NCI-H69 (cell line): ENCODE results near the gene EEPD1.
A peak's percentile ranks its signal among the peaks of the same experiment; 100 is the strongest.

ENCODE experiments used
- DNase-seq: peaks from one replicate; lab custom pipeline; 2025; lab: John Stamatoyannopoulos, UW

Gene EEPD1

DNA sequence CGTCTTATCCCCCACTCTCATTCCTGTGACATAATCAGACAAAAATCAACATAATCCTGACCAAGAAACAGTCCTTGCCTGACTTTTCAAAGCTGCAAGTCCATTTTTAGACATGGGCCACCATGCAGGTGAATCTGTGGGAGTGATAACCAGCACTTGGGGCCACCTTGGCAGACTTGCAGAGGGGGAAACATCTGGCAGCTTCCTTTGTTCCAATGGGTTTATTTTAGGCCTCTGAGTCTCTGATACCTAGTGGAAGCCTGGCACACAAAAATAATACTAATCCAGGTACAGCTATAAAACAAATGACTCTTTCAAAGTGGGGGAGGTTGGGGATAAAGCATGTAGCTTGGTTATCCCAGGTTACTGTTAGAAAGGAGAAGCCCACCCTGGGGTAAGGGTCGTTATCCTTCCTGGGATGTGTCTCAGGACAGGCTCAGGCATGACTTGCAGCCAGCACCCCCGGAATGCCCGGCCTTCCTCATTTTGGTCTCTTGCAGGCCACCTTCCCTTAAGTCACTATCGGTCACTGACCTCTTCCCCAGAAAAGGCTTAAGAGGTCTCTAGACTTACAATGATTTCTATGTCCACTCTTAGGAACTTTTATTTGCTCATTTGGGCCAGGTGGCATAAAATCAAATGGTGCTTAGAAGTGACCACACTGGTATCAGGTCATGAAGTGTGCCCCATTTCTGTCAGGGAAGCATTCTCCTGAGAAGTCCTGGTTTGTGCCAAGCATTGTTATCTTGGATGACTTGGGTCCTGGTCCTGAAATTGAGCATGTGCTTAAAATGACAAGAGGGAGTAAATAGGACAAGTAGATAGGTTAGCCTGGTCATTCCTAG, 37.6 kb downstream of the EEPD1 start:
- no peak for DNase-seq

DNA sequence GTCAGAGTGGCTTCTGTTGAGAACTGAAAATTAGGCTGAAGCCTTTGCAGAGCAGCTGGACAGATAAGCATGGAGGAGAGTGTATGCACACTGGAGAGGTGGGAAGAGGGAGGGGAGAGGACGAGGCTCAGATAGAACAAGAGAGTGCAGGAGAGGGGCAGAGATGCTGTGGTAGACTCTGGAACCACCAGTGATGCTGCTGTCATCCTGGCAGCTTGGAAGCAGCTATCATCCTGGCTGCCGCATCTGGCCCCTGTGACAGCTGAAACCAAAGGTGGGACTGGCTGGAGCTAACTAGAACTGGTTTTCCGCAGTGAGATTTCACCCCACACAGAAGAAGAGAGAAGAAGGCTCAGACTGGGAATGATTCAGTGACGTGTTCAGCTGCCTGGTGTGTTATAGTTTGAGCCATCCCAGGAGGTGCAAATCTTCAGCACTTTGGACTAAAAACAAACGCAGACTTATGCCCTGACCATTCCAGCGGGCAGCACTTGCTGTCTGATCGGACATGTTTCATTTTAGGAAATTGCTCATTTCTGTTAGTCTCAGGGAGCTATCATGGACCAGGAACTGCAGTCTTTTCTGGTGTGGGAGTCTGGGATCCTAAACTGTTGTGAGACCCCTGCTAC, 38.4 kb downstream of the EEPD1 start:
- DNase-seq: no peak

DNA sequence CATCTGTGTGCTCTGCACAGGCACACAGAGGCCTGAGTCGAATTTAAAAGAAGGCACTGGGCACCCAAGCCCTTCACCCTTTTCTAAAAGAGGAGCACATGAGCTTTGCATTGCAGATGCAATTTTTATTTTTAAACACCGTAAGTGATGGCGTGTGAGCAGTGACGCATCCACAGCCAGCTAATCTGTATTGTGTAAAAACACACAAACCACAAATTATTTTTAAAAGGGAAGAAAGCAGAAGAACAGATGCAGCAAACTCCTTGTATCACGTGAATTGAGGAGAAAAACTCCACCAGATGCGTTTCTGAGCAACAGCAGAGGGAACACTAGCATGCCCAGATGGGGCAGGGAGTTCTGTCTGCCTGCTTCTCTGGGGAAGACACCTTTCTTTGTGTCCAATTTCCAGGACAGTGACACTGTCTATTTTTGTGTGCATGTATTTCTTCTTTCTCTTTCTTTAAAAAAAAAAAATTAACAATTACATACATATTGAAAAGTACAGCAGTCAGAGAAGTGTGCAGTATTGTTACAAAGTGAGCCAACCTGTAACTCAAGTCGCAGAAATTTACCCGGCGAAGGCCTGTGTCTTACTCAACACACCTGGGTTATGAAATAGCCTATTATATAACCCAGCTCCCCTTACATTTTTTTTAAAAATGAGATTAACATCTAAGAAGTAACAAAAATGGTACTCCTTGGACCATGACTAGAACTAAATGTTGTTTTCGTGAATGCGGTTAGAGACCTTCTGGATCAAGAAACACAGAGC, 39.2 kb downstream of the EEPD1 start:
- DNase-seq: no peak

GRCh38 chr7:36192877-36193276, 39.8 kb downstream of the EEPD1 start:
- DNase-seq: no peak

DNA sequence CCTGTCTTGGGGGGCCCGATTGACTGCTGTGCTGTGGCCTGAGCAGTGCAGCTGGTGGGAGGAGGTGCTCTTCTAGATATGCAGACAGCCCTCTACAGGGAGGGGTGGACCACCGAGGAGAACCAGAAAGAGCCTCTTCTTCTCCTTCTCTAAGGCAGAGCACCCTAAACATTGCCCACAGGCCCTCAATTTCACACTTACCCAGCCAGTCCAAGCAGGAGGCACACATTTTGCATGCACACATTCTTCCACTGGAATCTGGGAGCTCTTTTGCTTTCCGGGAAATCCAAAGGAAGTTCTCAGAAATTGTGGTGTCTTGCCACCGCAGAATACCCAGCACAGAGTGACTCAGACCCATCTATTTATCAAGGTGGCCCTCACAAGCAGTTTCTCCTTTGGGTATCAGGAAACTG, 45.8 kb downstream of the EEPD1 start:
- no peak for DNase-seq

- DNase-seq: no peak
Observed at GRCh38 chr7:36199329-36199728, 46.3 kb downstream of the EEPD1 start.

DNA sequence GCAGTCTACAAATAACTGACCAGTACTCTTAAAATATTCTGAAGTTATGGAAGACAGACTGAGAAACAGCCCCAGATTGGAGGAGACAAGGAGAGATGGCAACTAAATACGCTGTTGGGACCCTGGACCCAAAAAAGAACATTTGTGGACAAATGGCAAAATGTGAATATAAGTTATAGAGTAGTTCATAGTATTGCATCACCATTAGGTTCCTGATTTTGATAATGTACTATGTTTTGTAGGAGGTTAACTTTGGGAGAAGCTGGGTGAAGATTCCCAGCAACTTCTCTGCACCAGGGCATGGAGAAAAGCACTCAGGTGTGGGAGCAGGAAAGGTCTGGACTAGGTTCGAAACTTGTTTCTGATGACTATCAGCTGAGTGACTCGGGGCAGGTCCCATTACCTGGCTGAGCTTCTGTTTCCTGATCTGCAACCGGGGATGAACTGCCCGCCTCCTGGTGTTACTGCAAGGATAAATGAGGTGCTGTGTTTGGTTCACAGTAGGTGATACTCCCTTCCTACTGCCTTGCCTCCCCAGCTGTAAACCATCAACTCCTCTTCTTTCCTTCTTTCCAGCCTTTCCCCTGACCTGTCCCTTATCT, 48.2 kb downstream of the EEPD1 start:
- peak; percentile 15 for DNase-seq

GRCh38 chr7:36202398-36202797, 49.3 kb downstream of the EEPD1 start:
- DNase-seq: no peak

DNA sequence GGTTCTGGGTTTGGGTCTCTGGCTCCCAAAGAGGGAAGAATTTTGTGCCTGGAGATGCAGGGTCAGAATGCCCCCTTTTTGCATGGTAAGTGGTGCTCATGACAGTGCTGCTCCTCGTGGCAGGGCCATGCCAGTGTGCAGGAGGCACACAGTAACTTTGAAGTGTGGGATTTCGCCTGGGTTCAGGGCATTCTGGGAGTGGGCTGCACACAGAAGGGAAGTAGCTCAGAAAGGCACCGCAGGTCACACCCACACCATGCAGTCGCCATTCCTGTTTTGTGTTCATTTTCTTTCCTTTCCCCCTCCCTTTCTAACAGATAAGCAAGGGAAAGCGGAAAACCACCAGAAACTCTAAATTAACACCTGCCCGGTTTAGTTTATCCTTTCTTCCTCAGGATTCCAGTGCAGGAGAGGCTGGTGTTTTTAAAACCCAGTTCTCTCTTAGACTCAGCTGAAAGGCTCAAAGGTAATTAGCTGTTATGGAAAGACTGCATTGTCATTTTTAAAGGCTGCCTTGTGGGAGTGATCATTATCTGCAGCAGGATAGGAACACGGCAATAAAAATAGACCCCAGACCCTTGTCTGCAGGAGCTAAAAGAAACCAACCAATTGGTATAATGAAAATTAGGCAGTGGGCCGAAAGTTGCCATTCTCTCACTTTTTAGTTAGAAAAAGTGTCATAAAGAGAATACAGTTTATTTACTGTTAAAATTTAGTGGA, 50.2 kb downstream of the EEPD1 start:
- DNase-seq: peak; percentile 68

DNA sequence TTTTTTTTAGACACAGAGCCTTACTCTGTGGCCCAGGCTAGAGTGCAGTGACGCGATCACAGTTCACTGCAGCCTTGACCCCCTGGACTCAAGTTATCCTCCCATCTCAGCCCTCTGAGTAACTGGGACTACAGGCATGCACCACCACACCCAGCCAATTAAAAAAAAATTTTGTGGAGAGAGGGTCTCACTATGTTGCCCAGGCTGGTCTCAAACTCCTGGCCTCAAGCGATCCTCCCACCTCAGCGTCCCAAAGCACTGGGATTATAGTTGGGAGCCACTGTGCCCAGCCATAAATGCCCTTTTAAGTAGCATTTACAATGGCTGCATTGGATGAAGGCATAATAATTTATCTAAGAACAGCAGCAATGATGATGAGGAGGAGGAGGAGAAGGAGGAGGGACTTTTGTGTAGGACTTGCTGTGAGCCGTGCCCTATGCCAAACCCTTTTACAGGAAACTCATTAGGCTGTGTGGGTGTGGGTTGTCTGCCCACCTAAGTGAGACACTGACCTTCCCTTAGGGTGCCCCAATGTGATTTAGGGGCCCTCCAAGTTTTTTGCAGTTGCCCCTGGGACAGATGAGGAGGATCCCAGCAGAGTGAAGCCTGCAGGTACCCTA, 51.1 kb downstream of the EEPD1 start:
- peak; percentile 46 for DNase-seq

- DNase-seq: no peak
Observed at GRCh38 chr7:36204929-36205635, 52.0 kb downstream of the EEPD1 start.

- no peak for DNase-seq
Observed at GRCh38 chr7:36205803-36206202, 52.7 kb downstream of the EEPD1 start.

GRCh38 chr7:36207451-36208291, 54.6 kb downstream of the EEPD1 start:
- no peak for DNase-seq

- DNase-seq: no peak
Observed at GRCh38 chr7:36208426-36208825, 55.4 kb downstream of the EEPD1 start.

DNA sequence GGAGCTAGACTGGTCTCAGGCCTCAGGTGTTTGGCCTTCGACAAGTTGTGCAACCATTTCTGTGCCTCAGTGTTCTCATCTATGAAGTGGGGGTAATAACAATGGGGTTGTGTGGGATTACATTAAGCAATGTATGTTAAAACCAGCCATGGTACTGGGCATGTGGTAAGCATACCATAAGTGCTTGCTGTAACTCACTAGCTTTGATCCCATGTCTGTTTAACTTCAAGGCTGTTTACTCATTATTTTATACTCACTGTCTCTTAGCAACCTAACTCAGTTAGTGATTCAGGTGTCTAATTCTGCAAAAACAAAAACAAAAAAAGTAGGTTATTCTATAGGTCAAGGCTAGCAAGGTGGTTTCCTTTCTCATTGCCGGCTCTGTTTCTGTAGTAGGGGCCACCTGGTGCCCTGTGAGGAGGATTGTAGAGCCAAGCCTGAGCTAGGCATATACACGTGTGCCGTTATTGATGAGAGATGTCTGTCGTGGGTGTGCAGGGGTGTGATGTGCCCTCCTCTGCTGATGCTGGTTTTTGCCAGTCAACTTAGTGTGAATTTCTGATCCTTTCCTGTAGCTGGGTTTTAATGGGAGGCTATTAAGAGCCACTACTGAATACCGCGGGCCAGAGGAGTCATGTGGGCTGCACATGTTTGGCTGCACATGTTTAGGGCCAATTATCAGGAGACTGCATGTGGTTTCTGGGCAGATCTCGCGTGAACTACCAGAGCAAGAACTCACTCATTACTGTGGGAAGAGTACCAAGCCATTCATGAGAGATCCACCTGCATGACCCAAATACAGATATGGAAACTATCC, 56.2 kb downstream of the EEPD1 start:
- DNase-seq: peak; percentile 43

DNA sequence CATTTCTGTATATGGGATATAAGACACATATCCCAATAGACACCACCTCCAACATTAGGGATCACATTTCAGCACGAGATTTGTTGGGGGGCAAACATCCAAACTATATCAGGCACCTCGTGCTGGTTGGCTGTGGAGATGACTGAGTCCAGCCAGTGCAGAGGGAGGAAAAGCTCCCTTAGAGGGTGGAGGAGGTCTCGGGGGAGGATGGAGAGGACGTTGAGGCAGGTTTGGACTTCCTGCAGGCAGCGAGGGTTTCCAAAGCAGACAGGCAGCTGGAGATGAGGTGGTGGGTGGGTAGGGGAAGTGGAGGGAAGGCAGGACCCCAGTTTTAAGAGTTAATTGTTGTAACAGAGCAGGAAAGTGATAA, 56.7 kb downstream of the EEPD1 start:
- DNase-seq: no peak

DNA sequence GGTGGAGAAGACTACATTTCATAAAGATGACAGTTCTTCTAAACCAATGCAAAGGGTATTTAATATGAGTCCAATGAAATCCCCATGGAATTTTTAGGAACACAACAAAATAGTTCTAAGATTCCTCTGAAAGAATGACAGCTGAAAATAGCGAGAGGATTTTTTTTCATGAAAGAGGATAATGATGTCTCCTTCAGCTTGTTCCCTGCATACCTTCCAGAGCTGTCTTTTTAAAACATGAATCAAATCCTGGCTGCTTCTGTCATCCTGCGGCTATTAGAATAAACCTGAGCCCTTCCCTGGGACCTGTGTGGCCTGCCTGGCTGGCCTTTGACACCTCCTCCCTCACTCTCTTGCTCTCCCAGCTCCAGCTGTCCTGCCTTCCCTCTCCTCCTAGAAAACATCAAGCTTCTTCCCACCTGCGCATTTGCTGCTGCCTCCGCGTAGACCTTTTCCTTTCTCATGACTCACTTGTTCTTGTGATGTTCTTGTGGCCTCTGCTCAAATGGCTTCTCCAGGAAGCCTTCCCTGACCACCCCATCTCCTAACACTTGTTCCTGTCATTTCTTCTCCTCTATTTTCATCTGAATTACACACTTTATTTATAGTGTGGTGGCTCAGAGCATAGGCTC, 57.4 kb downstream of the EEPD1 start:
- no peak for DNase-seq
